Activated CD4-positive, alpha-beta T cell treated with anti-CD3 and anti-CD28 coated beads for 24 hours (primary cell): ENCODE measurements around the gene SLC10A7.

Source experiments
- DNase-seq, 2 donors: peaks; one replicate each; pipeline ENCODE4 v3.0.0-alpha.2; 2020; ENCODE audit warnings: low read depth in 2 of 2

Gene SLC10A7

DNA sequence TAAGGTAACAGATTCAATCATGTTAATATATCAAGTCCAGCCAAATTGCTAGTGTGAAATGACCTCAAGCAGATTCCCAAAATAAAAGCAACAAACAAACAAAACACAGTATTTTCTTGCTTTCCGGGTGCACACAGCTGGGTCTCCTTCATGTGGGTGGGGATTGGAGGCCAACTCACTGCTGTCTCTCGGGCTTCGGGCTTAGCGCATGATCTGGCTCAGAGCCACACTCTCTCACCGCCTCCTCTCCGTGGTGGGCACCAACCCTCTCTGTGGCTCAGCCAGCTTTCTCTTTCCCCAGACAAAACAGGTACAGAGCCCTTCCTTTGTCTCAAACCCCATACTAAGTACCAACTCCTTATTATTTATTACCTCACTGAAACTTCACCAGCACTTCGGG is 310.3 kb downstream of the SLC10A7 start:
- no peak for DNase-seq

DNA sequence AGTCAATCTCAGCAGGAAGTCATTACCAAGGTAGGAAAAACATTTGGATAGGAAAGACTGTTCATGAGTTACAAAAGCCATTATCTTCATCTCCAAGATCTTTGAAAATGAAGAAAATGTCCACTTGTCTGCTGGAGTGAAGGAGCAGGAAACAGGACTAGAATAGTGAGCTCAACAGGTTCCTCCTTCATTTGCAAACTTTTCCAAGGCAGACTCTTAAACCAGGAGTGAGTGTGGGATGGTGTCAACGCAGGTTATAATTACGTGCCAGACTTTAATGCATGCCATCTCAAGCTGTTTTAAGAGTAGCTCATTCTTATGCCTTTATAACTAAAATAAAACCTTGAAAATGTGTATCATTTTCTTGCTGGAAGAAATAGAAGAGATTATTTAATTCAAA is 310.9 kb downstream of the SLC10A7 start:
- DNase-seq: no peak

DNA sequence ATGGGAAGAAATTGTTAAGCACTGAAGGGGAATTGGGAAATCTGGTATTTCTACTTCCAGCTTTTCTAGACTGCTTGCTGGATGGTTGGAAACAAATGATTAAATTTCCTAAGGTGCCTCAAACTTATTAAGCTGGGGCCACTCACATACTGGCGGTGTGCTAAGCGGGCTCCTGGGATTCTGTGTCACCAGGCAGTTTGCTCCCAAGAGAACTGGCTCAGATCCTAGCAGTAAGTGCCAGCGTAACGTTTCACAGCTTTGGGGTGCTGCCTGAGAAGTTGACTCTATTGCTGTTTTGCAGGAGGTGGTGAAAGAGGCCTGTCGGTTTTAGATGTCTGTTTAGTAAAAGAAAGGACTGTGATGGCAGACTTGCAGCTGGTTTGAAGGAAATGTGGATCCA is 314.3 kb downstream of the SLC10A7 start:
- no peak for DNase-seq
